GM12878 (cell line): ENCODE measurements around the gene POLR2B. TPM values are rescaled to one million over a fixed set of nuclear protein-coding genes. Genes with fewer than 3 reads are reported as not detected.

Experiments used
- ATAC-seq: fragments of 200-7000 bp; cut with Tn5 transposase; 3 replicates; pipeline ENCODE4 v1.9.1; 2020; ENCODE audit warnings: mild to moderate bottlenecking, moderate library complexity
- BruUV-seq: library from RNA; stranded (reverse); fragments of 400-500 nt; replicated peaks from 2 replicates; lab custom pipeline; 2021; lab: Mats Ljungman, UMichigan
- CTCF ChIA-PET: fragments of 300-600 bp; sonication (Branson Sonifier 250); formaldehyde crosslinking; extraction: SDS; loops from one replicate; lab custom pipeline; 2021; ENCODE audit warnings: inconsistent platforms; lab: Yijun Ruan, JAX
- POLR2A ChIA-PET: fragments of 350-600 bp; formaldehyde crosslinking; extraction: SDS; loops from one replicate; lab custom pipeline; 2021; ENCODE audit warnings: inconsistent platforms; lab: Charles Lee
- RAD21 ChIA-PET: fragments of 300-600 bp; sonication (Branson Sonifier 250); formaldehyde crosslinking; loops from one replicate; lab custom pipeline; 2023; ENCODE audit warnings: antibody characterized with exemption; ENCODE audit not compliant: unreplicated experiment; lab: Charles Lee
- SMC1A ChIA-PET: fragments of 300-600 bp; sonication (Branson Sonifier 250); formaldehyde crosslinking; loops from one replicate; lab custom pipeline; 2023; ENCODE audit not compliant: unreplicated experiment, uncharacterized antibody; lab: Charles Lee
- DNase-seq: peaks from one replicate; pipeline ENCODE4 v3.0.0-alpha.2; 2011; ENCODE audit warnings: low read depth, low spot score
- FAIRE-seq: peaks from 3 replicates; lab custom pipeline; 2011; peaks lifted over from hg19 to GRCh38; lab: Jason Lieb, UNC
- H2AFZ ChIP-seq: 2 replicates; pipeline ENCODE4 v1.6.0; 2011; ENCODE audit warnings: low read depth, low read length, control low read depth; ENCODE audit not compliant: control insufficient read depth
- H3K27ac ChIP-seq: 2 replicates; pipeline ENCODE4 v1.5.1; 2011; ENCODE audit warnings: control low read depth; ENCODE audit not compliant: control insufficient read depth, insufficient read depth
- H3K27me3 ChIP-seq, 2 experiments: replicated peaks in 1 of 2; 2 replicates each; pipeline versions ENCODE4 v1.6.0 to v1.6.1; 2011; ENCODE audit warnings: low read length in 1 of 2; ENCODE audit not compliant: control insufficient read depth in 2 of 2, insufficient read depth in 2 of 2
- H3K36me3 ChIP-seq, 2 experiments: 2 replicates each; pipeline ENCODE4 v1.5.1; 2011; ENCODE audit warnings: low read length in 1 of 2; ENCODE audit not compliant: control insufficient read depth in 2 of 2, insufficient read depth in 2 of 2
- H3K4me1 ChIP-seq: 2 replicates; pipeline ENCODE4 v1.6.1; 2011; ENCODE audit warnings: mild to moderate bottlenecking, low read length, moderate library complexity, mixed read lengths; ENCODE audit not compliant: control insufficient read depth, insufficient read depth
- H3K4me2 ChIP-seq: 2 replicates; pipeline ENCODE4 v1.6.0; 2011; ENCODE audit warnings: control low read depth; ENCODE audit not compliant: control insufficient read depth, insufficient read depth
- H3K4me3 ChIP-seq: fragments of 200-600 bp; sonication (generic); 2 replicates; pipeline ENCODE4 v1.5.1; 2016
- H3K79me2 ChIP-seq: 2 replicates; pipeline ENCODE4 v1.6.0; 2011; ENCODE audit warnings: low read length; ENCODE audit not compliant: control insufficient read depth, insufficient read depth
- H3K9ac ChIP-seq: 2 replicates; pipeline ENCODE4 v1.8.0; 2011; ENCODE audit warnings: low read length, control low read depth, mixed read lengths; ENCODE audit not compliant: control insufficient read depth, insufficient read depth
- H3K9me3 ChIP-seq: replicated peaks from 3 replicates; pipeline ENCODE4 v1.5.1; 2011; ENCODE audit warnings: mild to moderate bottlenecking, low read length; ENCODE audit not compliant: control insufficient read depth, insufficient read depth
- H4K20me1 ChIP-seq: 2 replicates; pipeline ENCODE4 v1.6.0; 2011; ENCODE audit not compliant: control insufficient read depth, insufficient read depth
- FOS ChIP-seq: IDR thresholded peaks from 3 replicates; pipeline ENCODE4 v1.6.1; 2011; ENCODE audit warnings: borderline replicate concordance; ENCODE audit not compliant: insufficient read length; ENCODE audit errors: extremely low read depth
- KAT2A ChIP-seq: conservative IDR thresholded peaks from 2 replicates; pipeline ENCODE4 v1.6.1; 2011; ENCODE audit warnings: low read depth, low read length; ENCODE audit not compliant: control insufficient read depth
- MYB ChIP-seq: fragments of 150-350 bp; IDR thresholded peaks from 2 replicates; pipeline ENCODE4 v1.6.1; 2014; ENCODE audit warnings: mild to moderate bottlenecking, low read depth, low read length, borderline replicate concordance
- NFYA ChIP-seq: IDR thresholded peaks from 2 replicates; pipeline ENCODE4 v1.6.1; 2011; ENCODE audit warnings: low read depth, mild to moderate bottlenecking, low read length, improper control_type of control experiment, borderline replicate concordance
- NRF1 ChIP-seq: conservative IDR thresholded peaks from 2 replicates; pipeline ENCODE4 v1.6.1; 2011; ENCODE audit warnings: mild to moderate bottlenecking, low read depth, low read length, improper control_type of control experiment
- SMAD1 ChIP-seq: fragments of 450-650 bp; IDR thresholded peaks from 2 replicates; pipeline ENCODE4 v1.6.1; 2018; ENCODE audit warnings: mild to moderate bottlenecking, low read depth; ENCODE audit not compliant: partially characterized antibody
- SMARCA5 ChIP-seq: fragments of 450-650 bp; IDR thresholded peaks from 2 replicates; pipeline ENCODE4 v1.6.1; 2017; ENCODE audit warnings: mild to moderate bottlenecking
- WGBS: methylation state at CpG from one replicate; pipeline ENCODE4 v1.1.6; 2016; ENCODE audit warnings: low lambda C conversion rate; ENCODE audit not compliant: insufficient replicate concordance, insufficient coverage; ENCODE audit errors: missing lambda C conversion rate; 5-methylcytosine and 5-hydroxymethylcytosine counted together
- in situ Hi-C: fragments of 300-500 bp; cut with MboI; formaldehyde crosslinking; loops from 9 replicates; pipeline ENCODE4 v1.14.3; 2018; ENCODE audit warnings: mixed read lengths
- intact Hi-C: fragments of 100-400 bp; cut with micrococcal nuclease; formaldehyde crosslinking; loops from one replicate; pipeline ENCODE4 v1.14.2; 2022; ENCODE audit not compliant: unreplicated experiment
- polyA plus RNA-seq, 11 experiments: library from polyadenylated mRNA; depleted of rRNA in 4 of 11; unstranded in 6 of 11; stranded (reverse) in 5 of 11; fragments of >200 nt; fragmentation: Nextera tagmentation in 4 of 11; fragmentation: Illumina TruSeq in 1 of 11; extraction: Ambion mirVana in 4 of 11; extraction: Trizol in 1 of 11; gene quantifications; 1 replicate in 1 of 11; 2 replicates in 10 of 11; pipeline versions ENCODE4 v1.2.1 to v1.2.3, GENCODE V29; 2011 to 2016; ENCODE audit warnings: inconsistent platforms in 2 of 11, missing spikeins in 2 of 11, low read depth in 1 of 11
- total RNA-seq, 4 experiments: library from RNA; depleted of rRNA in 3 of 4; stranded (reverse); fragments of >200 nt in 3 of 4; fragmentation: Illumina TruSeq in 1 of 4; extraction: Trizol in 1 of 4; gene quantifications; 2 replicates each; pipeline versions ENCODE4 v1.2.1 to v1.2.3, GENCODE V29; 2013 to 2021
- TF ChIP-seq, protein P1 (sequence below): fragments of 450-650 bp; formaldehyde crosslinking; IDR thresholded peaks from 2 replicates; pipeline ENCODE4 v1.4.0; 2022; ENCODE audit warnings: mild to moderate bottlenecking, moderate library complexity
- TF ChIP-seq, protein P2 (sequence below): IDR thresholded peaks from 2 replicates; pipeline ENCODE4 v1.6.1; 2011; ENCODE audit warnings: borderline replicate concordance, low read depth, mild to moderate bottlenecking, moderate library complexity, mixed read lengths, low read length; ENCODE audit not compliant: insufficient read depth; ENCODE audit errors: extremely low read length

POLR2B gene
- total and polyA plus RNA-seq, 10 of the 15 experiments (the other 5 are each of a cell fraction or from before 2014, with no cell fraction given) = 46.0 to 183 (median 99.2) TPM

DNA sequence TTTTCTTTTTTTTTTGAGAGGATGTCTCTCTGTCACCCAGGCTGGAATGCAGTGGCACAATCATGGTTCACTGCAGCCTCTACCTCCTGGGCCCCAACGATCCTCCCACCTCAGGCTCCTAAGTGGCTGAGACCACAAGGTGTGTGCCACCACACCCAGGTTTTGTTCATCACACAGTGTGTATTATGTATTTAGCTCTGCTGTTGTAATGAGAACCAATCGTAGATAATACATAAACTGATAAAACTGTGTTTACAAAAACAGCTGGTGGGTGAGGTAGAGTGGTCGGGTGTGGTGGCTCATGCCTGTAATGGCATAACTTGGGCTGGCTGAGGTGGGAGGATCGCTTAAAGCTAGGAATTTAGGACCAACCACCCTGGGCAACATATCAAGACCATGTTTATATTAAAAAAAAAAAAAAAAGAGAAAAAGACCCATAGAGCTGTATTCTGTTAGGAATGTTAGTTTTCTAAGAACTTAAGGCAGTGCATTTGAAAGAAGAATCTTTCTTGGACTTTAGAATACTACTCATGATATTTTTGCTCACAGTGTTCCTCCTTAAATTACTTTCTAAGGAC is 34.9 kb downstream of the POLR2B start:
- DNase-seq (no peak), ATAC-seq (no peak), FAIRE-seq (no peak)
- no TSS peak for BruUV-seq
- no peaks in the 10 kb centered on the region for H3K4me1 ChIP-seq
- 85% methylated on average over 4 of the region's 4 CpGs for WGBS
- peaks cover 3 to 33% of the 10 kb centered on the region in 2 experiments for H3K36me3 ChIP-seq
- RAD21 ChIA-PET = no interaction called here
- in situ Hi-C loops (no loop called here), intact Hi-C loops (no loop called here)
- CTCF ChIA-PET = interaction anchor here (0.6 kb wide), 1 partner anchor 37 kb away, joined by 3 read pairs; no protein-coding TSS in a partner anchor
- SMC1A ChIA-PET = no interaction called here
- H3K79me2 ChIP-seq = no peaks in the 10 kb centered on the region
- TF ChIP-seq, protein P1, sequence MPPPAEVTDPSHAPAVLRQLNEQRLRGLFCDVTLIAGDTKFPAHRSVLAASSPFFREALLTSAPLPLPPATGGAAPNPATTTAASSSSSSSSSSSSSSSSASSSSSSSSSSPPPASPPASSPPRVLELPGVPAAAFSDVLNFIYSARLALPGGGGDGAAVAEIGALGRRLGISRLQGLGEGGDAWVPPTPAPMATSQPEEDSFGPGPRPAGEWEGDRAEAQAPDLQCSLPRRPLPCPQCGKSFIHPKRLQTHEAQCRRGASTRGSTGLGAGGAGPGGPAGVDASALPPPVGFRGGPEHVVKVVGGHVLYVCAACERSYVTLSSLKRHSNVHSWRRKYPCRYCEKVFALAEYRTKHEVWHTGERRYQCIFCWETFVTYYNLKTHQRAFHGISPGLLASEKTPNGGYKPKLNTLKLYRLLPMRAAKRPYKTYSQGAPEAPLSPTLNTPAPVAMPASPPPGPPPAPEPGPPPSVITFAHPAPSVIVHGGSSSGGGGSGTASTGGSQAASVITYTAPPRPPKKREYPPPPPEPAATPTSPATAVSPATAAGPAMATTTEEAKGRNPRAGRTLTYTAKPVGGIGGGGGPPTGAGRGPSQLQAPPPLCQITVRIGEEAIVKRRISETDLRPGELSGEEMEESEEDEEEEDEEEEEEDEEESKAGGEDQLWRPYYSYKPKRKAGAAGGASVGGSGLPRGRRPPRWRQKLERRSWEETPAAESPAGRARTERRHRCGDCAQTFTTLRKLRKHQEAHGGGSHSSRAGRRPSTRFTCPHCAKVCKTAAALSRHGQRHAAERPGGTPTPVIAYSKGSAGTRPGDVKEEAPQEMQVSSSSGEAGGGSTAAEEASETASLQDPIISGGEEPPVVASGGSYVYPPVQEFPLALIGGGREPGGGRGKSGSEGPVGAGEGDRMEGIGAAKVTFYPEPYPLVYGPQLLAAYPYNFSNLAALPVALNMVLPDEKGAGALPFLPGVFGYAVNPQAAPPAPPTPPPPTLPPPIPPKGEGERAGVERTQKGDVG = no peak
- TF ChIP-seq FOS (no peak), NFYA (no peak), SMAD1 (no peak), SMARCA5 (no peak), MYB (no peak), NRF1 (no peak), KAT2A (no peak)
- TF ChIP-seq, protein P2, sequence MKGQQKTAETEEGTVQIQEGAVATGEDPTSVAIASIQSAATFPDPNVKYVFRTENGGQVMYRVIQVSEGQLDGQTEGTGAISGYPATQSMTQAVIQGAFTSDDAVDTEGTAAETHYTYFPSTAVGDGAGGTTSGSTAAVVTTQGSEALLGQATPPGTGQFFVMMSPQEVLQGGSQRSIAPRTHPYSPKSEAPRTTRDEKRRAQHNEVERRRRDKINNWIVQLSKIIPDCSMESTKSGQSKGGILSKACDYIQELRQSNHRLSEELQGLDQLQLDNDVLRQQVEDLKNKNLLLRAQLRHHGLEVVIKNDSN = no peak
- no peak overlapping the region for H3K9ac ChIP-seq
- H3K4me2 ChIP-seq = no peak overlapping the region
- POLR2A ChIA-PET = no interaction called here
- no peaks in the 10 kb centered on the region for H3K9me3 ChIP-seq
- no peak overlapping the region for H3K4me3 ChIP-seq
- H3K27ac ChIP-seq = no peak overlapping the region
- H4K20me1 ChIP-seq = no peaks in the 10 kb centered on the region; the same call in 1 of the 2 replicates
- H2AFZ ChIP-seq = no peak overlapping the region
- H3K27me3 ChIP-seq = no peaks in the 10 kb centered on the region
